Gastrocnemius medialis (tissue), 4 donors: Measurements from ENCODE around the gene IL21R.

Source experiments
- POLR2A ChIP-seq, 2 donors: fragments of 450-650 bp; IDR thresholded peaks; one replicate each; pipeline ENCODE4 v1.6.1; 2017; ENCODE audit warnings: antibody characterized with exemption in 2 of 2, mild to moderate bottlenecking in 2 of 2, moderate library complexity in 2 of 2
- TF ChIP-seq, protein P1 (sequence below), 5 experiments: fragments of 450-650 bp in 3 of 5; fragments of 200-600 bp in 2 of 5; sonication (generic) in 2 of 5; IDR thresholded peaks in 4 of 5; conservative IDR thresholded peaks in 1 of 5; 1 replicate in 4 of 5; 2 replicates in 1 of 5; pipeline ENCODE4 v1.5.1; 2016 to 2019; ENCODE audit warnings: antibody characterized with exemption in 5 of 5, mild to moderate bottlenecking in 3 of 5, moderate library complexity in 3 of 5

DNA sequence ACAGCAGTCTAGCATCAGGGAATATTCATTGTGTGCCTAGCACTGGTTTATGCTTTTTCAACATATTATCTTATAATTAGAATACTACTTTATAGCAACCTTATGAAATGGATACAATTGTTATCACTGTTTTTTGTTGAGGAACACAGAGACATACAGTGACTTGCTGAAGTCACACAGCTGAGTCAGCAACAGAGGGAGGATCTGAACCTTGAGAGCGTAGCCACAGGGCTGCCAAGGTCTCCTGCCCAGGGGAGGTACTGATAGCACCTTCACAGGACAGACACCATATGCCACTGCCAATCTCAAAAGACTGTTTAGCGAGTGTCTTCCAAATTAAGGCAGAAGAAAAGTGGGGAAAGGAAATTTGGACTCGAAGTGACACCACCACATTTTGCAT, 84.8 kb downstream of the IL21R start:
- TF ChIP-seq, protein P1, sequence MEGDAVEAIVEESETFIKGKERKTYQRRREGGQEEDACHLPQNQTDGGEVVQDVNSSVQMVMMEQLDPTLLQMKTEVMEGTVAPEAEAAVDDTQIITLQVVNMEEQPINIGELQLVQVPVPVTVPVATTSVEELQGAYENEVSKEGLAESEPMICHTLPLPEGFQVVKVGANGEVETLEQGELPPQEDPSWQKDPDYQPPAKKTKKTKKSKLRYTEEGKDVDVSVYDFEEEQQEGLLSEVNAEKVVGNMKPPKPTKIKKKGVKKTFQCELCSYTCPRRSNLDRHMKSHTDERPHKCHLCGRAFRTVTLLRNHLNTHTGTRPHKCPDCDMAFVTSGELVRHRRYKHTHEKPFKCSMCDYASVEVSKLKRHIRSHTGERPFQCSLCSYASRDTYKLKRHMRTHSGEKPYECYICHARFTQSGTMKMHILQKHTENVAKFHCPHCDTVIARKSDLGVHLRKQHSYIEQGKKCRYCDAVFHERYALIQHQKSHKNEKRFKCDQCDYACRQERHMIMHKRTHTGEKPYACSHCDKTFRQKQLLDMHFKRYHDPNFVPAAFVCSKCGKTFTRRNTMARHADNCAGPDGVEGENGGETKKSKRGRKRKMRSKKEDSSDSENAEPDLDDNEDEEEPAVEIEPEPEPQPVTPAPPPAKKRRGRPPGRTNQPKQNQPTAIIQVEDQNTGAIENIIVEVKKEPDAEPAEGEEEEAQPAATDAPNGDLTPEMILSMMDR (IDR thresholded peaks at IDR 0.05 in 4 of 5, conservative IDR thresholded peaks at IDR 0.05 in 1 of 5), result no peak
- TF ChIP-seq POLR2A (IDR thresholded peaks at IDR 0.05), result no peak
